ENCODE data around the gene LIPF.
"Not testable (repeated sequence)": the region's sequence is repeated elsewhere in the genome, so short reads cannot be mapped to it uniquely, and the experiment has no call there.

Gene LIPF

DNA sequence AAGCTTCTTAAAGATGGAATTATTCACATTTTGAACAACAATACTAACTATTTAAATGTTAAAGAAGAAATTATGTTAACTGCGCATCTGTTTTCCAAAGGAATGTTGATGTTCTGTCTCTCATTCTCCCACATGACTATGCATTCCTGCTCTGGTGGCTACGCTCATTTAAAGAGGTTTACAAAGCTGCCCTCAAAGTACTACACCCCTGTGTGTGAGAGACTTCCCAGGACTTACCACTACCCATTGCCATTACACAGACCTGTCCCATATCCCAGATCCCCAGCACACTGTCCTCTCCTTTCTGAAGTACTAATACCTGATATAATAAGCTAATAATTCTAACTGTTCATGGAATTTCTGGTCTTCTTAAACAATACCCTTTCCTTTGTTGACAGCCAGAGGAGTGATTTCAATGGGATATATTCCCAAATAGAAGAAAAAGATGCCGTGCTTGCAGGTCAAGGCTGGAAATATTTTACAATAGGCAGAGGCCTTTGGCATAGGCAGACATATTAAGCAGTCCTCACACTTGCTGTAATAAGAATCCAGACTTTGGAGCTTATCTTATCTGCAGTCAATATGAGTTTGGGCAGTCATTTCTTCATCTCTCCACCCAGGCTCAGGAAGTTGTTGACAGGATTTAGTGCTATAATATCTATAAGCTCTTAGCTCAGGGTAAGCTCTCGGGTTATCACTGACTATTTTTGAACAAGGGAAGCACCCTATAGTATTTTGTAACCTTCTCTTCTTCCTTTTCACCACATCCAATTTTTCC lies 12.2 kb downstream of the LIPF start:
- DNase-seq: no peak

DNA sequence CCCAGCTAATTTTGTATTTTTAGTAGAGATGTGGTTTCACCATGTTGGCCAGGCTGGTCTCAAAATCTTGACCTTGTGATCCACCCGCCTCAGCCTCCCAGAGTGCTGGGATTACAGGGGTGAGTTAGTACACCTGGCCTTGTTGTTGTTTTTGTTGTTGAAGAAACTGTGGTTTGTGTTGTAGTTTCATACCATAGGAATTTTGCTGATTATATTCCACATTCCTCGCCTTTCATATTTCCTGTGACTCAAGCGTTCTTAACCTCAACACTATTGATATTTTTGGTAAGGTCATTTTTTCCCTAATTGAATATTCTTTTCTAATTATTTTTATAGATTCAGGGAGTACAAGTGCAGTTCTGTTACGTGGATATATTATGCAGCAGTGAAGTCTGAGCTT lies 16.7 kb downstream of the LIPF start:
- no peak for DNase-seq

- DNase-seq: no peak
Measured at GRCh38 chr10:88682491-88682890, 18.2 kb downstream of the LIPF start.

- no peak for DNase-seq
Measured at GRCh38 chr10:88687853-88688467, 23.7 kb downstream of the LIPF start.

- DNase-seq: no peak
Measured at GRCh38 chr10:88689366-88689765, 25.1 kb downstream of the LIPF start.

DNA sequence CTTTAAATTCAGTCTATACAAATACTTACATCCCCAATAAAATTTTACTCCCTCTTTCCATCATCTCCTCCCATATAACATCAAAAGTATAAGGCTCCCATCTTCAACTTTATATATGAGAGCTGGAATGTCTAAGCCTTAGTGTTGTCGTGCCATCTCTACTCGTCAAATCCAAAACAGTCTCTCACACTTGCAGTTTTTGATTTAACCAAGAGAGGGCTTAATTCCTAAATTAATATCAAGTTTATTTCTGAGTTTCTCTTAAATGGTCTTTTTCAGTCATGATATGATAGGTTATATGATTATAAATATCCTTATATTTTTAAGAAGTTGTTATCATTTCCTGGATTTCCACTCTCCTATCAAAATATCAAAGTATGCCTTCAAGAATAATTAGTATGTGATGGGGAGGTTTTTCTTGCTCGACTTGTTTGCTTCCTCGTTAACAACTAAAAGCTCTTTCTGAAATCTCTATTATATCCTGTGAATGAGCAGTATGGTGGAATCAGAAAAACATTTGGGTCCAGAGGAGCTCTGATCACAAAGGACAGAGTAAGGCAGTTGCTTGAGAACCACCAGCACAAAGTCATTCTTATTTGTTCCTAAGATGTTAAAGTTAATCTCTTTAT lies 29.3 kb downstream of the LIPF start:
- no peak for DNase-seq

GRCh38 chr10:88702848-88703597 lies 38.8 kb downstream of the LIPF start:
- no peak for DNase-seq

DNA sequence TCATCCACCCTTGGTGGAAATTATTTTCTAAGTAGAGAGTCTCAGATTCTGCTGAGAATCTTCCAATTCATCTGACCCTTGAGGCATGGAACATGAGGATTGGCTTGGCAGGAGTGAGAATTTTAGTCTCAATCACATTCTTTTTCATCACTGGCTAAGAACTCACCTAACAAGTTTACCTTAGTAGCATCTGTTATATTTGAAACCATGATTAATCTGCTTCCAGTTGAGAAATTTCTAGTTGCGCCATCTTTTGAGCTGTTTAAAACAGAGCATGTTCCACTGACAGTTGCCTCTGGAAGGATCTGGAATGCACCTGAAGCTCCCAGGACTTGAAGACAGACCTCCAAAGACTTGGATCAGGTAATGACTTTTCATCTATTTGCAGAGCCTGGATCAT lies 41.7 kb downstream of the LIPF start, which contains the start of gene LIPK:
Gene LIPK (plus strand): TSS at position 292 of the 400 bp plus-strand sequence. CDS start 18,295 bp downstream, outside the sequence.
- DNase-seq: no peak

DNA sequence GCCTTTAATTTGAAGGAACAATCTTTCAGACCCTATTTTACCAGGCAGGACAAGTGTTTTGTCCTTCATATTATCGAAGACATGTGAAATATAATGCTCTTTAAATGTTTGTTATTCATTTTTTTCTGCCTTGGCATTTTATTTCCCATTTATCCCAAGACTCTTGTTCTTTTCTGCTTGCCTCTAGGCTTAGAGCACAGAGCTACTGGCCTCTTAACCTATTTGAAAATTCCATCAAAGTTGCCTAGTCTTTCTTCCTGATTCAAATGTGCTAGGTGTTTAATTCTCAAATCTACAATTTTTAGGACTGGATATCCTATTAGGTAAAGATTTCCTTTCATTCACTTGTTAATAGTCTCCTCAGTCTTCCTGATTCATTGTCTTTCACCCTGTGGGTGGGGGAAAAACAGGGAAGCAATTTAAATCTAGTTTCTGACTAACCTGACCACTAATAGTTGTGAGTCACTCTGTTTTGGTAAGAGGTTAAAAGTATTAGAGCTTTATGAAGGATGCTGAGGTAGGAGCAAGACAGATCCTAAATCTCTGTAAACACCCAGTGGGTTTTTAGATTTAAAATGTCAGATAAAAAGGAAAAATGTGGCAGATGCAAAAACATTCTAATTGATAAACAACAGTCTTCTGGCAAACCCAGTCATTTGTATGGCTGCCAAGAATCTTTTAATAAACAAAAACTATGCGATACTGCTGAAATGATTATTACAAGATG lies 43.4 kb downstream of the LIPF start:
- no peak for DNase-seq

- DNase-seq: not testable (repeated sequence)
Measured at GRCh38 chr10:88709361-88709760, 45.1 kb downstream of the LIPF start.

GRCh38 chr10:88715517-88715916 lies 51.3 kb downstream of the LIPF start:
- no peak for DNase-seq

GRCh38 chr10:88721392-88721791 lies 57.1 kb downstream of the LIPF start:
- DNase-seq: no peak

DNA sequence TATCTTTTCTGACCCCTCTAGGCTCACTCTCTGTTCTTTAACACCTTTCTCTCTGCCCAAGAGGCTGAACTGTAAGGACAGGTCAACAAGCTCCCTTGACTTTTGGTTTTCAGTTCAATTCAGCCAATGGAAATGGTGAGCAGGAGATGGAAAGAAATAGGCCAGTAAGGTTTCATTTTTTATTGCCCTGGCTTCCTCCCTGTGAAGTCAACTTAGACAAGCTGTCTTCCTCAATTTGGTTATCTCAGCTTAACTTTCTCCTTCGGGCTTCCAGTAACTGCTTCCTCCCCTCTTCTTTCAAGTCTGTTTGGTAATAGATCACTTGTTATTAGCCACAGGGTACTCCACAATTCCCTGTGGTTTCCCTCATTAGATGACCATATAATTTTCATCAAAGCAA lies 61.6 kb downstream of the LIPF start:
- DNase-seq: no peak

DNA sequence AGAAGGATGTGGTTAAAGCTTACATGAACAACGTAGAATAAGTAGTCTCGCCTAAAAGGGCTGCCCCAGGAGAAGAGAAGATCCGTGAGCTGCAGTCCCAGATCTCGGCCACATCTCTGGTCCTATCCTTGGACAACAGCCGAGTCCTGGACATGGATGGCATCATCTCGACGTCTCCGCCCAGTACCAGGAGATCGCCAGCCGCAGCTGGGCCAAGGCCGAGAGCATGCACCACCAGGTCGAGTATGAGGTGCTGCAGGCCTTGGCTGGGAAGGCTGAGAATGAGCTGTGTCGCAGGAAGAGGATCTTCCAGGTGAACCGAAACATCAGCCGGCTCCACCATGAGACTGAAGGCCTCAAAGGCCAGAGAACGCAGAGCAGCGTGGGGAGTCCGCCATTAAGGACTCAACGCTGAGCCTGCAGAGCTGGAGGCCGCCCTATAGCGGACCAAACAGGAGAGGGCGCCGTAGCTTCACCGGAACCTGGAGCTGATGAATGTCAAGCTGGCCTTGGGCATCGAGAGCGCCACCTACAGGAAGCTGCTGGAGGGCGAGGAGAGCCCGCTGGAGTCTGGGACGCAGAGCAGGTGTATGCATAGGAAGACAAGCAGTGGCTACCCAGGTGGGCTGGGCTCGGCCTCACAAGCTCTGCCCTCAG lies 64.0 kb downstream of the LIPF start:
- peak; percentile 72 for DNase-seq
